H1 (cell line): ENCODE results near the gene TIMD4.

Experiments
- EGR1 ChIP-seq: IDR thresholded peaks from 2 replicates; pipeline ENCODE4 v1.6.1; 2011; ENCODE audit warnings: low read depth, low read length, borderline replicate concordance
- GTF2F1 ChIP-seq: IDR thresholded peaks from 2 replicates; pipeline ENCODE4 v1.6.1; 2012; ENCODE audit warnings: low read depth, low read length, improper control_type of control experiment, borderline replicate concordance
- TF ChIP-seq, protein P1 (sequence below), 3 experiments: IDR thresholded peaks; 1 replicate in 2 of 3; 2 replicates in 1 of 3; pipeline versions ENCODE4 v1.5.1 to v1.6.1; 2011; ENCODE audit warnings: low read length in 3 of 3, mild to moderate bottlenecking in 3 of 3, inconsistent platforms in 2 of 3, low read depth in 1 of 3, moderate library complexity in 1 of 3; ENCODE audit not compliant: insufficient read depth in 1 of 3; ENCODE audit errors: control extremely low read depth in 1 of 3

DNA sequence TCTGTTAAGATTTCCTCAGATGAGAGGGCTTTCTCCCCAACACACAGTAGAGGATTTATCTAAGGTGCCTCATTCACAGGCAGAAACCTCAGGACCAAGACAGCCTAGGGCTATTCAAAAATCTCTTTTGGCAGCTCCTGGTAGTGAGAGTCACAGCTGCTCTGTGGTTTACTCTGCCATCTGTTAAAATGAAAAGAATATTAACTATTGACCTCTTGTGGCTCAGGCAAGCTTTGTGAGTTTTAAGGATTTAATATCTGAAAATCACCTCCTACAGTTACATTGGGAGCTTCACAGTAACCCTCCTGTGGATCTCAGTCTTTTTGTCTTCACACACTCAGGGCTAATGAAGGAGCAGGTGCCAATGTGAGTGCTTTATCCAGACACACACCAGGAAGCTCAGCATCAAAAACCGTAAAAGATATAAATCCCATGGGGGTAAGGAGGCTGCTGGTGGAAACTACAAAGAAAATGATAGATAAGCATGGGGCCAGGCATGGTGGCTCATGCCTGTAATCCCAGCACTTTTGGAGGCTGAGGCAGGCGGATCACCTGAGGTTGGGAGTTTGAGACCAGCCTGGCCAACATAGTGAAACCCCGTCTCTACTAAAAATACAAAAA, 83.3 kb downstream of the TIMD4 start:
- TF ChIP-seq EGR1 (no peak), GTF2F1 (no peak)
- TF ChIP-seq, protein P1, sequence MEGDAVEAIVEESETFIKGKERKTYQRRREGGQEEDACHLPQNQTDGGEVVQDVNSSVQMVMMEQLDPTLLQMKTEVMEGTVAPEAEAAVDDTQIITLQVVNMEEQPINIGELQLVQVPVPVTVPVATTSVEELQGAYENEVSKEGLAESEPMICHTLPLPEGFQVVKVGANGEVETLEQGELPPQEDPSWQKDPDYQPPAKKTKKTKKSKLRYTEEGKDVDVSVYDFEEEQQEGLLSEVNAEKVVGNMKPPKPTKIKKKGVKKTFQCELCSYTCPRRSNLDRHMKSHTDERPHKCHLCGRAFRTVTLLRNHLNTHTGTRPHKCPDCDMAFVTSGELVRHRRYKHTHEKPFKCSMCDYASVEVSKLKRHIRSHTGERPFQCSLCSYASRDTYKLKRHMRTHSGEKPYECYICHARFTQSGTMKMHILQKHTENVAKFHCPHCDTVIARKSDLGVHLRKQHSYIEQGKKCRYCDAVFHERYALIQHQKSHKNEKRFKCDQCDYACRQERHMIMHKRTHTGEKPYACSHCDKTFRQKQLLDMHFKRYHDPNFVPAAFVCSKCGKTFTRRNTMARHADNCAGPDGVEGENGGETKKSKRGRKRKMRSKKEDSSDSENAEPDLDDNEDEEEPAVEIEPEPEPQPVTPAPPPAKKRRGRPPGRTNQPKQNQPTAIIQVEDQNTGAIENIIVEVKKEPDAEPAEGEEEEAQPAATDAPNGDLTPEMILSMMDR (IDR thresholded peaks at IDR 0.05; ENCODE audit: control extremely low read depth in 1 of 3, insufficient read depth in 1 of 3, low read depth in 1 of 3, low read length in 3 of 3), result no peak
